GM12878 (cell line): ENCODE measurements around the gene MYO1E. TPM values are rescaled to one million over a fixed set of nuclear protein-coding genes. Genes with fewer than 3 reads are reported as not detected.

Source experiments
- ATAC-seq: fragments of 200-7000 bp; cut with Tn5 transposase; 3 replicates; pipeline ENCODE4 v1.9.1; 2020; ENCODE audit warnings: mild to moderate bottlenecking, moderate library complexity
- BruUV-seq: library from RNA; stranded (reverse); fragments of 400-500 nt; replicated peaks from 2 replicates; lab custom pipeline; 2021; lab: Mats Ljungman, UMichigan
- CTCF ChIA-PET: fragments of 300-600 bp; sonication (Branson Sonifier 250); formaldehyde crosslinking; extraction: SDS; loops from one replicate; lab custom pipeline; 2021; ENCODE audit warnings: inconsistent platforms; lab: Yijun Ruan, JAX
- POLR2A ChIA-PET: fragments of 350-600 bp; formaldehyde crosslinking; extraction: SDS; loops from one replicate; lab custom pipeline; 2021; ENCODE audit warnings: inconsistent platforms; lab: Charles Lee
- RAD21 ChIA-PET: fragments of 300-600 bp; sonication (Branson Sonifier 250); formaldehyde crosslinking; loops from one replicate; lab custom pipeline; 2023; ENCODE audit warnings: antibody characterized with exemption; ENCODE audit not compliant: unreplicated experiment; lab: Charles Lee
- SMC1A ChIA-PET: fragments of 300-600 bp; sonication (Branson Sonifier 250); formaldehyde crosslinking; loops from one replicate; lab custom pipeline; 2023; ENCODE audit not compliant: unreplicated experiment, uncharacterized antibody; lab: Charles Lee
- DNase-seq: peaks from one replicate; pipeline ENCODE4 v3.0.0-alpha.2; 2011; ENCODE audit warnings: low read depth, low spot score
- FAIRE-seq: peaks from 3 replicates; lab custom pipeline; 2011; peaks lifted over from hg19 to GRCh38; lab: Jason Lieb, UNC
- H2AFZ ChIP-seq: 2 replicates; pipeline ENCODE4 v1.6.0; 2011; ENCODE audit warnings: low read depth, low read length, control low read depth; ENCODE audit not compliant: control insufficient read depth
- H3K27ac ChIP-seq: 2 replicates; pipeline ENCODE4 v1.5.1; 2011; ENCODE audit warnings: control low read depth; ENCODE audit not compliant: control insufficient read depth, insufficient read depth
- H3K27me3 ChIP-seq, 2 experiments: replicated peaks in 1 of 2; 2 replicates each; pipeline versions ENCODE4 v1.6.0 to v1.6.1; 2011; ENCODE audit warnings: low read length in 1 of 2; ENCODE audit not compliant: control insufficient read depth in 2 of 2, insufficient read depth in 2 of 2
- H3K36me3 ChIP-seq, 2 experiments: 2 replicates each; pipeline ENCODE4 v1.5.1; 2011; ENCODE audit warnings: low read length in 1 of 2; ENCODE audit not compliant: control insufficient read depth in 2 of 2, insufficient read depth in 2 of 2
- H3K4me1 ChIP-seq: 2 replicates; pipeline ENCODE4 v1.6.1; 2011; ENCODE audit warnings: mild to moderate bottlenecking, low read length, moderate library complexity, mixed read lengths; ENCODE audit not compliant: control insufficient read depth, insufficient read depth
- H3K4me2 ChIP-seq: 2 replicates; pipeline ENCODE4 v1.6.0; 2011; ENCODE audit warnings: control low read depth; ENCODE audit not compliant: control insufficient read depth, insufficient read depth
- H3K4me3 ChIP-seq: fragments of 200-600 bp; sonication (generic); 2 replicates; pipeline ENCODE4 v1.5.1; 2016
- H3K79me2 ChIP-seq: 2 replicates; pipeline ENCODE4 v1.6.0; 2011; ENCODE audit warnings: low read length; ENCODE audit not compliant: control insufficient read depth, insufficient read depth
- H3K9ac ChIP-seq: 2 replicates; pipeline ENCODE4 v1.8.0; 2011; ENCODE audit warnings: low read length, control low read depth, mixed read lengths; ENCODE audit not compliant: control insufficient read depth, insufficient read depth
- H3K9me3 ChIP-seq: replicated peaks from 3 replicates; pipeline ENCODE4 v1.5.1; 2011; ENCODE audit warnings: mild to moderate bottlenecking, low read length; ENCODE audit not compliant: control insufficient read depth, insufficient read depth
- H4K20me1 ChIP-seq: 2 replicates; pipeline ENCODE4 v1.6.0; 2011; ENCODE audit not compliant: control insufficient read depth, insufficient read depth
- BMI1 ChIP-seq: fragments of 450-650 bp; IDR thresholded peaks from 2 replicates; pipeline ENCODE4 v1.6.1; 2016; ENCODE audit warnings: mild to moderate bottlenecking, moderate library complexity, borderline replicate concordance
- CBX5 ChIP-seq: sonication (generic); IDR thresholded peaks from 2 replicates; pipeline ENCODE4 v1.6.1; 2016; ENCODE audit warnings: low read depth, moderate library complexity, mild to moderate bottlenecking, inconsistent platforms
- CHD2 ChIP-seq: IDR thresholded peaks from 2 replicates; pipeline ENCODE4 v1.6.1; 2011; ENCODE audit warnings: low read depth, low read length, improper control_type of control experiment, borderline replicate concordance
- E2F8 ChIP-seq: fragments of 450-650 bp; IDR thresholded peaks from 2 replicates; pipeline ENCODE4 v1.6.1; 2018; ENCODE audit warnings: mild to moderate bottlenecking, low read depth, moderate library complexity; ENCODE audit not compliant: partially characterized antibody
- FOS ChIP-seq: IDR thresholded peaks from 3 replicates; pipeline ENCODE4 v1.6.1; 2011; ENCODE audit warnings: borderline replicate concordance; ENCODE audit not compliant: insufficient read length; ENCODE audit errors: extremely low read depth
- KDM1A ChIP-seq: fragments of 200-600 bp; sonication (generic); IDR thresholded peaks from 2 replicates; pipeline ENCODE4 v1.6.1; 2016; ENCODE audit warnings: borderline replicate concordance
- NFIC ChIP-seq: IDR thresholded peaks from 2 replicates; pipeline ENCODE4 v1.6.1; 2012; ENCODE audit warnings: low read depth, mild to moderate bottlenecking, inconsistent platforms, low read length, moderate library complexity
- POLR2AphosphoS5 ChIP-seq: IDR thresholded peaks from 2 replicates; pipeline ENCODE4 v1.6.1; 2011; ENCODE audit warnings: mild to moderate bottlenecking, low read length, inconsistent platforms
- RAD21 ChIP-seq: IDR thresholded peaks from 2 replicates; pipeline ENCODE4 v1.6.1; 2011; ENCODE audit warnings: mild to moderate bottlenecking, low read depth, low read length, moderate library complexity; ENCODE audit not compliant: insufficient read depth
- RAD51 ChIP-seq: fragments of 450-650 bp; IDR thresholded peaks from 2 replicates; pipeline ENCODE4 v1.6.1; 2016; ENCODE audit warnings: moderate library complexity, mild to moderate bottlenecking, inconsistent platforms
- RB1 ChIP-seq: fragments of 450-650 bp; formaldehyde crosslinking; IDR thresholded peaks from 2 replicates; pipeline ENCODE4 v1.6.1; 2017; ENCODE audit warnings: mild to moderate bottlenecking, borderline replicate concordance
- RUNX3 ChIP-seq: IDR thresholded peaks from 2 replicates; pipeline ENCODE4 v1.6.1; 2012; ENCODE audit warnings: low read length, inconsistent platforms
- SMAD5 ChIP-seq: IDR thresholded peaks from 2 replicates; pipeline ENCODE4 v1.6.1; 2016; ENCODE audit warnings: antibody characterized with exemption, low read depth
- SMC3 ChIP-seq: IDR thresholded peaks from 2 replicates; pipeline ENCODE4 v1.6.1; 2011; ENCODE audit warnings: low read length, improper control_type of control experiment, borderline replicate concordance
- SRF ChIP-seq, 2 experiments: IDR thresholded peaks; 2 replicates each; pipeline ENCODE4 v1.6.1; 2011; ENCODE audit warnings: low read depth in 2 of 2, low read length in 2 of 2, mild to moderate bottlenecking in 1 of 2, moderate library complexity in 1 of 2
- ZNF207 ChIP-seq: fragments of 450-650 bp; IDR thresholded peaks from 2 replicates; pipeline ENCODE4 v1.6.1; 2014; ENCODE audit warnings: antibody characterized with exemption, mild to moderate bottlenecking, borderline replicate concordance
- ZZZ3 ChIP-seq: IDR thresholded peaks from 2 replicates; pipeline ENCODE4 v1.6.1; 2011; ENCODE audit warnings: low read depth; ENCODE audit not compliant: control insufficient read depth, insufficient read length
- WGBS: methylation state at CpG from one replicate; pipeline ENCODE4 v1.1.6; 2016; ENCODE audit warnings: low lambda C conversion rate; ENCODE audit not compliant: insufficient replicate concordance, insufficient coverage; ENCODE audit errors: missing lambda C conversion rate; 5-methylcytosine and 5-hydroxymethylcytosine counted together
- in situ Hi-C: fragments of 300-500 bp; cut with MboI; formaldehyde crosslinking; loops from 9 replicates; pipeline ENCODE4 v1.14.3; 2018; ENCODE audit warnings: mixed read lengths
- intact Hi-C: fragments of 100-400 bp; cut with micrococcal nuclease; formaldehyde crosslinking; loops from one replicate; pipeline ENCODE4 v1.14.2; 2022; ENCODE audit not compliant: unreplicated experiment
- polyA plus RNA-seq, 11 experiments: library from polyadenylated mRNA; depleted of rRNA in 4 of 11; unstranded in 6 of 11; stranded (reverse) in 5 of 11; fragments of >200 nt; fragmentation: Nextera tagmentation in 4 of 11; fragmentation: Illumina TruSeq in 1 of 11; extraction: Ambion mirVana in 4 of 11; extraction: Trizol in 1 of 11; gene quantifications; 1 replicate in 1 of 11; 2 replicates in 10 of 11; pipeline versions ENCODE4 v1.2.1 to v1.2.3, GENCODE V29; 2011 to 2016; ENCODE audit warnings: inconsistent platforms in 2 of 11, missing spikeins in 2 of 11, low read depth in 1 of 11
- total RNA-seq, 4 experiments: library from RNA; depleted of rRNA in 3 of 4; stranded (reverse); fragments of >200 nt in 3 of 4; fragmentation: Illumina TruSeq in 1 of 4; extraction: Trizol in 1 of 4; gene quantifications; 2 replicates each; pipeline versions ENCODE4 v1.2.1 to v1.2.3, GENCODE V29; 2013 to 2021
- TF ChIP-seq, protein P1 (sequence below): IDR thresholded peaks from 2 replicates; pipeline ENCODE4 v1.6.1; 2012; ENCODE audit warnings: mild to moderate bottlenecking, low read depth, low read length

Gene MYO1E
- total and polyA plus RNA-seq, 10 of the 15 experiments (the other 5 are each of a cell fraction or from before 2014, with no cell fraction given), result 10.3 to 266 (median 64.9) TPM

DNA sequence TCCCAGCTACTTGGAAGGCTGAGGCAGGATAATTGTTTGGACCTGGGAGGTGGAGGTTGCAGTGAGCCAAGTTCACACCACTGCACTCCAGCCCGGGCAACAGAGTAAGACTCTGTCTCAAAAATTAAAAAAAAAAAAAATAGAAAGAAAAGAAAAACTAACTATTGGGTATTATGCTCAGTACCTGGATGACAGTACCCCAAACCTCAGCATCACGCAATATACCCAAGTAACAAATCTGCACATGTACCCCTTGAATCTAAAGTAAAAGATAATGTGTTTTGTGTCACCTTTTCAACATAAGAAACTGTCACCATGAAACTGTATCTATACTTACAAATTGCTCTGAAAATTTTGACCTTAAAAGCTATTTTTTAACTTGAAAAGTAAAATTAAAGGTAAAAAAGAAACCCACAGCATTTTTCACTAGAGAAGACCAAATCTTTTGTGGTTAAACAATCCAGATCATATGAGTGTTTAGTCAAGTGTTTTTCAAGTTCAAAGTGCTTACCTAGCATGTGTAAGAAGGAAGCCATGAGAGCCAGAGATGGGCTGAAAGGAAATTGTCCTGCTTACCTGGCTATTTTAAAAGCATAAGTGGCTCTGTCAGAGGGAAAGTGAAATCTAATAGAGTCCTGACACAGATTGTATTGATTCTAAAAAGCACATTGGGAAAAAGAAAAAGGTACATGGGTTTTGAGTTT, 50.5 kb downstream of the MYO1E start:
- DNase-seq (no peak), ATAC-seq (peak; percentile 66), FAIRE-seq (no peak)
- peaks cover 6% of the 10 kb centered on the region for H3K9me3 ChIP-seq
- RAD21 ChIA-PET, result no interaction called here
- H3K4me3 ChIP-seq, result no peak overlapping the region
- H2AFZ ChIP-seq, result no peak overlapping the region
- H3K36me3 ChIP-seq, result peaks cover 0 to 5% of the 10 kb centered on the region in 2 experiments; a peak in 1 of 4 replicates
- in situ Hi-C loops (no loop called here), intact Hi-C loops (no loop called here)
- no peaks in the 10 kb centered on the region for H3K27me3 ChIP-seq
- SMC1A ChIA-PET, result interaction anchor here (1.1 to 1.8 kb wide), 3 partner anchors 9 to 14 kb away, joined by 3 to 4 read pairs (median 3); no protein-coding TSS in a partner anchor
- POLR2A ChIA-PET, result interaction anchor here (0.7 to 1.0 kb wide), 2 partner anchors 22 to 212 kb away, joined by 3 read pairs; no protein-coding TSS in a partner anchor
- peaks cover 77% of the 10 kb centered on the region for H3K79me2 ChIP-seq
- H3K4me1 ChIP-seq, result peaks cover 37% of the 10 kb centered on the region
- no TSS peak for BruUV-seq
- WGBS, result 87% methylated on average over 2 of the region's 2 CpGs
- no peak overlapping the region for H3K9ac ChIP-seq
- H3K27ac ChIP-seq, result peak overlapping the region; percentile 31; the same call in 1 of the 2 replicates
- H3K4me2 ChIP-seq, result peak overlapping the region; percentile 22; the same call in 1 of the 2 replicates
- 0 out of 2 replicates have a peak, but pooled peaks cover 6% of the 10 kb centered on the region for H4K20me1 ChIP-seq
- CTCF ChIA-PET, result interaction anchor here (0.6 kb wide), 1 partner anchor 11 kb away, joined by 4 read pairs; no protein-coding TSS in a partner anchor
- TF ChIP-seq SMAD5 (no peak), KDM1A (no peak), NFIC (peak; percentile 45; the same call in 1 of the 2 replicates), RUNX3 (peak; percentile 77), SMC3 (no peak), ZNF207 (no peak), ZZZ3 (no peak), CBX5 (no peak), POLR2AphosphoS5 (no peak), RB1 (no peak), FOS (no peak), RAD21 (no peak), E2F8 (no peak), BMI1 (no peak), RAD51 (no peak), CHD2 (no peak), SRF (IDR thresholded peaks at IDR 0.05; ENCODE audit: low read depth in 2 of 2, low read length in 2 of 2) (0 out of 4 replicates have a peak, but pooled peaks of 1 of the 2 experiments have one; percentile 45)
- TF ChIP-seq, protein P1, sequence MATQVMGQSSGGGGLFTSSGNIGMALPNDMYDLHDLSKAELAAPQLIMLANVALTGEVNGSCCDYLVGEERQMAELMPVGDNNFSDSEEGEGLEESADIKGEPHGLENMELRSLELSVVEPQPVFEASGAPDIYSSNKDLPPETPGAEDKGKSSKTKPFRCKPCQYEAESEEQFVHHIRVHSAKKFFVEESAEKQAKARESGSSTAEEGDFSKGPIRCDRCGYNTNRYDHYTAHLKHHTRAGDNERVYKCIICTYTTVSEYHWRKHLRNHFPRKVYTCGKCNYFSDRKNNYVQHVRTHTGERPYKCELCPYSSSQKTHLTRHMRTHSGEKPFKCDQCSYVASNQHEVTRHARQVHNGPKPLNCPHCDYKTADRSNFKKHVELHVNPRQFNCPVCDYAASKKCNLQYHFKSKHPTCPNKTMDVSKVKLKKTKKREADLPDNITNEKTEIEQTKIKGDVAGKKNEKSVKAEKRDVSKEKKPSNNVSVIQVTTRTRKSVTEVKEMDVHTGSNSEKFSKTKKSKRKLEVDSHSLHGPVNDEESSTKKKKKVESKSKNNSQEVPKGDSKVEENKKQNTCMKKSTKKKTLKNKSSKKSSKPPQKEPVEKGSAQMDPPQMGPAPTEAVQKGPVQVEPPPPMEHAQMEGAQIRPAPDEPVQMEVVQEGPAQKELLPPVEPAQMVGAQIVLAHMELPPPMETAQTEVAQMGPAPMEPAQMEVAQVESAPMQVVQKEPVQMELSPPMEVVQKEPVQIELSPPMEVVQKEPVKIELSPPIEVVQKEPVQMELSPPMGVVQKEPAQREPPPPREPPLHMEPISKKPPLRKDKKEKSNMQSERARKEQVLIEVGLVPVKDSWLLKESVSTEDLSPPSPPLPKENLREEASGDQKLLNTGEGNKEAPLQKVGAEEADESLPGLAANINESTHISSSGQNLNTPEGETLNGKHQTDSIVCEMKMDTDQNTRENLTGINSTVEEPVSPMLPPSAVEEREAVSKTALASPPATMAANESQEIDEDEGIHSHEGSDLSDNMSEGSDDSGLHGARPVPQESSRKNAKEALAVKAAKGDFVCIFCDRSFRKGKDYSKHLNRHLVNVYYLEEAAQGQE, result no peak
